MCF 10A (cell line): ENCODE results near the gene WWP2. TPM values are rescaled to one million over a fixed set of nuclear protein-coding genes. Genes with fewer than 3 reads are reported as not detected.

ENCODE experiments used
- BruUV-seq: library from RNA; stranded (reverse); fragments of 400-500 nt; replicated peaks from 2 replicates; lab custom pipeline; 2021; lab: Mats Ljungman, UMichigan
- CTCF ChIA-PET: fragments of 300-600 bp; sonication (Branson Sonifier 250); formaldehyde crosslinking; extraction: SDS; loops from one replicate; lab custom pipeline; 2021; ENCODE audit warnings: antibody characterized with exemption, inconsistent platforms; lab: Yijun Ruan, JAX
- POLR2A ChIA-PET: fragments of 300-600, 350-650 bp; sonication (Branson Sonifier 250); formaldehyde crosslinking; extraction: SDS; loops from one replicate; lab custom pipeline; 2020; ENCODE audit warnings: antibody characterized with exemption, inconsistent platforms; lab: Yijun Ruan, JAX
- DNase-seq: peaks from one replicate; pipeline ENCODE4 v3.0.0-alpha.2; 2018; ENCODE audit not compliant: unreplicated experiment
- H3K27ac Mint-ChIP-seq: one replicate; pipeline ENCODE4 v1.8.0; 2022; ENCODE audit warnings: mild to moderate bottlenecking, low read depth, mixed read lengths; ENCODE audit not compliant: unreplicated experiment
- H3K27me3 Mint-ChIP-seq: one replicate; pipeline ENCODE4 v1.8.0; 2022; ENCODE audit warnings: mixed read lengths; ENCODE audit not compliant: insufficient read depth, unreplicated experiment
- H3K36me3 Mint-ChIP-seq: one replicate; pipeline ENCODE4 v1.8.0; 2022; ENCODE audit warnings: mild to moderate bottlenecking, moderate library complexity, mixed read lengths; ENCODE audit not compliant: insufficient read depth, unreplicated experiment
- H3K4me1 Mint-ChIP-seq: one replicate; pipeline ENCODE4 v1.8.0; 2022; ENCODE audit warnings: mixed read lengths; ENCODE audit not compliant: insufficient read depth, unreplicated experiment
- H3K4me3 Mint-ChIP-seq: one replicate; pipeline ENCODE4 v1.8.0; 2022; ENCODE audit warnings: mild to moderate bottlenecking, moderate library complexity, mixed read lengths; ENCODE audit not compliant: unreplicated experiment
- H3K9me3 Mint-ChIP-seq: one replicate; pipeline ENCODE4 v1.8.0; 2022; ENCODE audit warnings: mixed read lengths; ENCODE audit not compliant: unreplicated experiment
- CTCF ChIP-seq: fragments of 200-600 bp; IDR thresholded peaks from one replicate; pipeline ENCODE4 v1.8.0; 2022; ENCODE audit warnings: antibody characterized with exemption, mild to moderate bottlenecking; ENCODE audit not compliant: unreplicated experiment
- intact Hi-C: fragments of 100-400 bp; cut with micrococcal nuclease; formaldehyde crosslinking; loops from 2 replicates; pipeline ENCODE4 v1.14.1; 2022
- total RNA-seq: library from RNA; stranded (reverse); gene quantifications from 2 replicates; pipeline ENCODE4 v1.2.3, GENCODE V29; 2022

WWP2 gene
- total RNA-seq, 1 experiment from 2014 or later: 30.4 TPM

- CTCF ChIA-PET: interaction anchor here (0.6 to 10.4 kb wide), 6 partner anchors 12 to 210 kb away, joined by 3 to 87 read pairs (median 8); partner anchors contain the start of gene NOB1
- H3K9me3 Mint-ChIP-seq: no peaks in the 10 kb centered on the region
- peaks cover 17% of the 10 kb centered on the region for H3K4me1 Mint-ChIP-seq
- peak overlapping the region; percentile 90 for H3K4me3 Mint-ChIP-seq
- no peaks in the 10 kb centered on the region for H3K27me3 Mint-ChIP-seq
- no TSS peak for BruUV-seq
- H3K27ac Mint-ChIP-seq: peak overlapping the region; percentile 93
- POLR2A ChIA-PET: interaction anchor here (0.6 to 6.3 kb wide), 11 partner anchors 9 to 1885 kb away, joined by 3 to 138 read pairs (median 18); partner anchors contain the start of genes NOB1 and WWP2
- peaks cover 25% of the 10 kb centered on the region for H3K36me3 Mint-ChIP-seq
- peak; percentile 36 for DNase-seq
- no peak for TF ChIP-seq CTCF
- intact Hi-C loops: no loop called here
These were observed 37.1 kb upstream of the WWP2 start for GRCh38 chr16:69724981-69725479.

- BruUV-seq: TSS peak; percentile 65
- CTCF ChIA-PET: interaction anchor here (0.6 to 10.4 kb wide), 8 partner anchors 13 to 209 kb away, joined by 3 to 87 read pairs (median 5); partner anchors contain the start of gene NOB1
These were observed 36.4 kb upstream of the WWP2 start for GRCh38 chr16:69725480-69726312.

GRCh38 chr16:69726313-69727060 is 35.6 kb upstream of the WWP2 start, which contains the start of gene NQO1:
Gene NQO1, minus strand, starts transcription at chr16:69726560. Its CDS starts 121 bp downstream, at chr16:69726439.
- CTCF ChIA-PET: interaction anchor here (0.8 to 10.4 kb wide), 8 partner anchors 14 to 204 kb away, joined by 3 to 87 read pairs (median 5); partner anchors contain the start of gene NOB1
- BruUV-seq: no TSS peak
- peak; percentile 99 for DNase-seq

More at GRCh38 chr16:69725480-69726312, 36.4 kb upstream of the WWP2 start:
- H3K4me3 Mint-ChIP-seq: peak overlapping the region; percentile 90
- H3K27ac Mint-ChIP-seq: peak overlapping the region; percentile 93
- DNase-seq: no peak
- no peak for TF ChIP-seq CTCF
- intact Hi-C loops: loop anchor here (1.0 kb wide), 2 partner anchors 14 to 29 kb away; partner anchors contain the start of gene NOB1
- H3K9me3 Mint-ChIP-seq: no peaks in the 10 kb centered on the region
- H3K27me3 Mint-ChIP-seq: no peaks in the 10 kb centered on the region
- POLR2A ChIA-PET: interaction anchor here (0.6 to 6.3 kb wide), 21 partner anchors 9 to 1885 kb away, joined by 3 to 138 read pairs (median 4); partner anchors contain the start of genes CYB5B, NOB1, TERF2 and WWP2
- peaks cover 25% of the 10 kb centered on the region for H3K36me3 Mint-ChIP-seq
- peaks cover 17% of the 10 kb centered on the region for H3K4me1 Mint-ChIP-seq

More at GRCh38 chr16:69726313-69727060, 35.6 kb upstream of the WWP2 start, which contains the start of gene NQO1:
- Mint-ChIP-seq H3K4me1 (peaks cover 17% of the 10 kb centered on the region), H3K27ac (peak within 1 kb of the TSS; percentile 93), H3K36me3 (peaks cover 23% of the 10 kb centered on the region), H3K9me3 (no peaks in the 10 kb centered on the region), H3K27me3 (no peaks in the 10 kb centered on the region), H3K4me3 (peak within 1 kb of the TSS; percentile 90)
- intact Hi-C loops: loop anchor here (1.0 kb wide), 2 partner anchors 15 to 28 kb away; partner anchors contain the start of gene NOB1
- POLR2A ChIA-PET: interaction anchor here (0.6 to 6.3 kb wide), 21 partner anchors 9 to 1642 kb away, joined by 3 to 138 read pairs (median 4); partner anchors contain the start of genes CYB5B, NOB1, TERF2 and WWP2
- TF ChIP-seq CTCF: no peak
